Stimulated activated CD4-positive, alpha-beta T cell treated with anti-CD3 and anti-CD28 coated beads, Interleukin-1b, Interleukin-23, amount 100 ng/mL, for 48 hours (primary cell): Measurements from ENCODE around the gene KDM1B.
"Not testable (repeated sequence)": the region's sequence is repeated elsewhere in the genome, so short reads cannot be mapped to it uniquely, and the experiment has no call there.

ENCODE experiments used
- DNase-seq: peaks from one replicate; pipeline ENCODE4 v3.0.0-alpha.2; 2020

KDM1B gene

GRCh38 chr6:18153311-18153703 is 1.9 kb upstream of the KDM1B start:
- no peak for DNase-seq

- DNase-seq: no peak
These were observed 594 bp upstream of the KDM1B start, which contains the start of gene TPMT for GRCh38 chr6:18154507-18155149. Gene TPMT, minus strand, starts transcription at chr6:18155077. Its CDS starts 5,950 bp downstream, at chr6:18149127.

GRCh38 chr6:18155864-18156421 is 721 bp downstream of the KDM1B start:
- peak; percentile 49 for DNase-seq

- DNase-seq: peak; percentile 31
These were observed 5.7 kb downstream of the KDM1B start for GRCh38 chr6:18160911-18161310.

- DNase-seq: no peak
These were observed 6.2 kb downstream of the KDM1B start for GRCh38 chr6:18161431-18161830.

- DNase-seq: no peak
These were observed 7.2 kb downstream of the KDM1B start for GRCh38 chr6:18162401-18162800.

- no peak for DNase-seq
These were observed 10.5 kb downstream of the KDM1B start for GRCh38 chr6:18165751-18166150.

GRCh38 chr6:18166312-18167036 is 11.3 kb downstream of the KDM1B start:
- DNase-seq: no peak

GRCh38 chr6:18168264-18168663 is 13.0 kb downstream of the KDM1B start:
- DNase-seq: no peak

GRCh38 chr6:18171871-18172270 is 16.6 kb downstream of the KDM1B start:
- DNase-seq: no peak

- DNase-seq: not testable (repeated sequence)
These were observed 21.0 kb downstream of the KDM1B start for GRCh38 chr6:18176198-18176597.

GRCh38 chr6:18177286-18177965 is 22.2 kb downstream of the KDM1B start:
- DNase-seq: no peak

- no peak for DNase-seq
These were observed 23.9 kb downstream of the KDM1B start for GRCh38 chr6:18178960-18179615.

- DNase-seq: no peak
These were observed 24.6 kb downstream of the KDM1B start for GRCh38 chr6:18179770-18180356.

- DNase-seq: no peak
These were observed 27.3 kb downstream of the KDM1B start for GRCh38 chr6:18182568-18182967.

- DNase-seq: no peak
These were observed 28.5 kb downstream of the KDM1B start for GRCh38 chr6:18183766-18184165.

GRCh38 chr6:18185624-18186023 is 30.4 kb downstream of the KDM1B start:
- no peak for DNase-seq

- no peak for DNase-seq
These were observed 30.8 kb downstream of the KDM1B start for GRCh38 chr6:18186033-18186432.

GRCh38 chr6:18186540-18187250 is 31.5 kb downstream of the KDM1B start:
- DNase-seq: no peak

- no peak for DNase-seq
These were observed 32.5 kb downstream of the KDM1B start for GRCh38 chr6:18187701-18188100.

- no peak for DNase-seq
These were observed 34.0 kb downstream of the KDM1B start for GRCh38 chr6:18189196-18189595.

- no peak for DNase-seq
These were observed 36.8 kb downstream of the KDM1B start for GRCh38 chr6:18192026-18192425.
